A673 (cell line): ENCODE results near the gene UBA7. TPM values are rescaled to one million over a fixed set of nuclear protein-coding genes. Genes with fewer than 3 reads are reported as not detected.

Source experiments
- BruUV-seq: library from RNA; stranded (reverse); fragments of 400-500 nt; replicated peaks from 2 replicates; lab custom pipeline; 2021; lab: Mats Ljungman, UMichigan
- CTCF ChIA-PET: fragments of 300-600 bp; sonication (Branson Sonifier 250); formaldehyde crosslinking; loops from one replicate; lab custom pipeline; 2022; ENCODE audit warnings: antibody characterized with exemption; lab: Charles Lee
- POLR2A ChIA-PET: fragments of 300-600 bp; sonication (Branson Sonifier 250); formaldehyde crosslinking; loops from one replicate; lab custom pipeline; 2022; ENCODE audit warnings: antibody characterized with exemption; ENCODE audit not compliant: low non-redundant PET; lab: Charles Lee
- DNase-seq: peaks from one replicate; pipeline ENCODE4 v3.0.0-alpha.2; 2015; ENCODE audit warnings: low spot score
- H3K27ac ChIP-seq: fragments of 200-600 bp; sonication (generic); 2 replicates; pipeline ENCODE4 v1.5.1; 2016; ENCODE audit warnings: mixed run types, low read depth, mild to moderate bottlenecking, mixed read lengths, antibody characterized with exemption, low read length; ENCODE audit not compliant: poor library complexity, severe bottlenecking
- H3K27me3 ChIP-seq: fragments of 200-600 bp; sonication (generic); replicated peaks from 2 replicates; pipeline ENCODE4 v1.6.1; 2017; ENCODE audit warnings: mixed run types, low read depth, mild to moderate bottlenecking, mixed read lengths, antibody characterized with exemption, low read length; ENCODE audit not compliant: insufficient read depth, poor library complexity
- H3K36me3 ChIP-seq: fragments of 200-600 bp; sonication (generic); 2 replicates; pipeline ENCODE4 v1.6.1; 2016; ENCODE audit warnings: mixed run types, mild to moderate bottlenecking, mixed read lengths, antibody characterized with exemption, low read length; ENCODE audit not compliant: insufficient read depth, poor library complexity, severe bottlenecking
- H3K4me1 ChIP-seq: fragments of 200-600 bp; sonication (generic); 2 replicates; pipeline ENCODE4 v1.6.1; 2017; ENCODE audit warnings: mixed run types, mild to moderate bottlenecking, mixed read lengths, antibody characterized with exemption, low read length; ENCODE audit not compliant: insufficient read depth, poor library complexity, severe bottlenecking
- H3K4me3 ChIP-seq: fragments of 200-600 bp; sonication (generic); 2 replicates; pipeline ENCODE4 v1.5.1; 2016; ENCODE audit warnings: low read depth, mixed run types, mild to moderate bottlenecking, mixed read lengths, low read length; ENCODE audit not compliant: poor library complexity, severe bottlenecking
- H3K9me3 ChIP-seq: fragments of 200-600 bp; sonication (generic); 2 replicates; pipeline ENCODE4 v1.6.1; 2016; ENCODE audit warnings: mixed run types, low read depth, mild to moderate bottlenecking, mixed read lengths, antibody characterized with exemption, low read length; ENCODE audit not compliant: poor library complexity, severe bottlenecking
- EZH2 ChIP-seq: fragments of 200-600 bp; sonication (generic); IDR thresholded peaks from 2 replicates; pipeline ENCODE4 v1.6.1; 2017; ENCODE audit warnings: borderline replicate concordance, low read depth, mild to moderate bottlenecking, mixed read lengths, antibody characterized with exemption, low read length; ENCODE audit not compliant: poor library complexity, severe bottlenecking
- intact Hi-C: fragments of 100-400 bp; cut with micrococcal nuclease; formaldehyde crosslinking; loops from one replicate; pipeline ENCODE4 v1.10.0; 2022; ENCODE audit not compliant: unreplicated experiment
- microRNA-seq: library from miRNA; unstranded; fragments of <30 nt; microRNA quantifications from one replicate; pipeline ENCODE4 v1.2.0, GENCODE V29; 2021
- total RNA-seq: library from RNA; stranded (reverse); gene quantifications from 2 replicates; pipeline ENCODE4 v1.2.3, GENCODE V29; 2021
- TF ChIP-seq, protein P1 (sequence below): fragments of 300-800, 200-600 bp; sonication (generic); conservative IDR thresholded peaks from 2 replicates; pipeline ENCODE4 v1.5.1; 2017; ENCODE audit warnings: low read depth, mild to moderate bottlenecking, antibody characterized with exemption, low read length, moderate library complexity, mixed read lengths

Gene UBA7
- total RNA-seq, 1 experiment from 2014 or later: 2.2 TPM

GRCh38 chr3:49756036-49756435 lies 57.7 kb downstream of the UBA7 start:
- ChIA-PET CTCF (no interaction called here), POLR2A (no interaction called here)
- DNase-seq: no peak
- no peak for TF ChIP-seq EZH2
- TF ChIP-seq, protein P1, sequence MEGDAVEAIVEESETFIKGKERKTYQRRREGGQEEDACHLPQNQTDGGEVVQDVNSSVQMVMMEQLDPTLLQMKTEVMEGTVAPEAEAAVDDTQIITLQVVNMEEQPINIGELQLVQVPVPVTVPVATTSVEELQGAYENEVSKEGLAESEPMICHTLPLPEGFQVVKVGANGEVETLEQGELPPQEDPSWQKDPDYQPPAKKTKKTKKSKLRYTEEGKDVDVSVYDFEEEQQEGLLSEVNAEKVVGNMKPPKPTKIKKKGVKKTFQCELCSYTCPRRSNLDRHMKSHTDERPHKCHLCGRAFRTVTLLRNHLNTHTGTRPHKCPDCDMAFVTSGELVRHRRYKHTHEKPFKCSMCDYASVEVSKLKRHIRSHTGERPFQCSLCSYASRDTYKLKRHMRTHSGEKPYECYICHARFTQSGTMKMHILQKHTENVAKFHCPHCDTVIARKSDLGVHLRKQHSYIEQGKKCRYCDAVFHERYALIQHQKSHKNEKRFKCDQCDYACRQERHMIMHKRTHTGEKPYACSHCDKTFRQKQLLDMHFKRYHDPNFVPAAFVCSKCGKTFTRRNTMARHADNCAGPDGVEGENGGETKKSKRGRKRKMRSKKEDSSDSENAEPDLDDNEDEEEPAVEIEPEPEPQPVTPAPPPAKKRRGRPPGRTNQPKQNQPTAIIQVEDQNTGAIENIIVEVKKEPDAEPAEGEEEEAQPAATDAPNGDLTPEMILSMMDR: no peak
- Histone ChIP-seq H3K4me1 (no peaks in the 10 kb centered on the region), H3K27me3 (no peaks in the 10 kb centered on the region), H3K27ac (no peak overlapping the region), H3K36me3 (no peaks in the 10 kb centered on the region), H3K4me3 (no peak overlapping the region), H3K9me3 (no peaks in the 10 kb centered on the region)
- intact Hi-C loops: no loop called here
- BruUV-seq: no TSS peak

Small RNA genes lying within 50 kb of the gene (microRNA-seq; reads per million reads assigned to microRNA genes)
- 0.81 reads per million for gene MIR5193

Other genes with a start within 250 kb of the UBA7 start
- gene APEH, start 139.6 kb downstream of the UBA7 start, total RNA-seq: 64.9 and 67.4 TPM in 2 replicates
- gene MST1, start 124.5 kb downstream of the UBA7 start, total RNA-seq: 3.7 and 4.5 TPM in 2 replicates
- gene RNF123, start 124.4 kb downstream of the UBA7 start, total RNA-seq: 31.0 and 31.5 TPM in 2 replicates
- 0.28 TPM in 1 of 2 replicates, not detected in the other for gene AMIGO3, start 94.3 kb downstream of the UBA7 start, total RNA-seq
- 15.2 and 16.6 TPM in 2 replicates for gene GMPPB, start 90.0 kb downstream of the UBA7 start, total RNA-seq
- gene IP6K1, start 27.4 kb downstream of the UBA7 start, total RNA-seq: 25.8 and 29.0 TPM in 2 replicates
- 0.48 TPM in 1 of 2 replicates, not detected in the other for gene CDHR4, start 14.1 kb downstream of the UBA7 start, total RNA-seq
- 7.1 and 13.8 TPM in 2 replicates for gene INKA1, start 10.7 kb downstream of the UBA7 start, total RNA-seq
- gene TRAIP, start 42.6 kb upstream of the UBA7 start, total RNA-seq: 17.8 and 18.8 TPM in 2 replicates
- 5.4 and 6.5 TPM in 2 replicates for gene CAMKV, start 56.0 kb upstream of the UBA7 start, total RNA-seq
- not detected in 2 replicates for gene MST1R, start 89.9 kb upstream of the UBA7 start, total RNA-seq
- 7.5 and 7.7 TPM in 2 replicates for gene MON1A, start 115.9 kb upstream of the UBA7 start, total RNA-seq
- gene RBM6, start 126.2 kb upstream of the UBA7 start, total RNA-seq: 55.9 and 64.3 TPM in 2 replicates